Measurements from ENCODE around the gene HYDIN. TPM values are rescaled to one million over a fixed set of nuclear protein-coding genes. Genes with fewer than 3 reads are reported as not detected.
A peak's percentile ranks its signal among the peaks of the same experiment; 100 is the strongest.
"Not testable (repeated sequence)": the region's sequence is repeated elsewhere in the genome, so short reads cannot be mapped to it uniquely, and the experiment has no call there.

The HYDIN gene
- total RNA-seq, 1 donor from 2014 or later = not detected

- not testable (repeated sequence) for DNase-seq (ENCODE audit: extremely low read depth, low read depth, low spot score)
Observed at GRCh38 chr16:70882311-70882710, 348.2 kb downstream of the HYDIN start.

DNA sequence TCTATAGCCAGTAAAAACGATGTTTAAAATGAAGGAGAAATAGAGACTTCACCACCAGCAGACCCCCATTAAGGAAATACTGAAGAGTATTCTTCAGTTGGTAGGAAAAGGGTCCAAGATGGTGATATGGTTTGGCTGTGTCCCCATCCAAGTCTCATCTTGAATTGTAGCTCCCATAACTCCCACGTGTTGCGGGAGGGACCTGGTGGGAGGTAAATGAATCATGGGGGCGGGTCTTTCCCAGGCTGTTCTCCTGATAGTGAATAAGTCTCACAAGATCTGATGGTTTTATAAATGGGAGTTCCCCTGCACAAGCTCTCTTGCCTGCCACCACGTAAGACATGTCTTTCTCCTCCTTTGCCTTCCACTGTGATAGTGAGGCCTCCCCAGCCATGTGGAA lies 352.6 kb downstream of the HYDIN start:
- DNase-seq (ENCODE audit: extremely low read depth, low read depth, low spot score) = not testable (repeated sequence)

GRCh38 chr16:70876442-70876841 lies 354.1 kb downstream of the HYDIN start:
- not testable (repeated sequence) for DNase-seq (ENCODE audit: extremely low read depth, low read depth, low spot score)

- DNase-seq (ENCODE audit: extremely low read depth, low read depth, low spot score) = not testable (repeated sequence)
Observed at GRCh38 chr16:70864698-70865097, 365.8 kb downstream of the HYDIN start.

- DNase-seq (ENCODE audit: extremely low read depth, low read depth, low spot score) = not testable (repeated sequence)
Observed at GRCh38 chr16:70861996-70862395, 368.5 kb downstream of the HYDIN start.

GRCh38 chr16:70851299-70851698 lies 379.2 kb downstream of the HYDIN start:
- DNase-seq (ENCODE audit: extremely low read depth, low read depth, low spot score) = not testable (repeated sequence)

- not testable (repeated sequence) for DNase-seq (ENCODE audit: extremely low read depth, low read depth, low spot score)
Observed at GRCh38 chr16:70823498-70824118, 406.9 kb downstream of the HYDIN start.

- DNase-seq (ENCODE audit: extremely low read depth, low read depth, low spot score) = not testable (repeated sequence)
Observed at GRCh38 chr16:70822734-70823133, 407.8 kb downstream of the HYDIN start.

DNA sequence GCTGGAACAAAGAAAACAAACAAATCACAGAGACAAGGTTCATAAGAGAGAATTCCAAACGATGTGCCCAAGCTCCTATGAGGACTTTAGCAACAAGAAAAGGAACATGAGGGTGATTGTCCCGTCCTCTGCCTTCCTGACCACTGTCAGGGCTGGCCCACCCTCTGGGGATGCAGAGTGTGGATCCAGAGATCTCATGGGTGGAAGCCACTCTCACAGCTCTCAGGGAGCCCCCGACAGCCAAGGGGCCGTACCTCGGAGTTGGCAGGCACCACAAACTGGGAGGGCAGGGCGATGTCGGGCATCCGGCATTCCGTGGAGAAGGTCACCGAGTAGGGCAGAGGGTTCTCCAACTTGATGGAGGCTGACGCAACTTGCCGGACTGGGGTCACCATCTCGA lies 412.4 kb downstream of the HYDIN start:
- not testable (repeated sequence) for DNase-seq (ENCODE audit: extremely low read depth, low read depth, low spot score)

DNA sequence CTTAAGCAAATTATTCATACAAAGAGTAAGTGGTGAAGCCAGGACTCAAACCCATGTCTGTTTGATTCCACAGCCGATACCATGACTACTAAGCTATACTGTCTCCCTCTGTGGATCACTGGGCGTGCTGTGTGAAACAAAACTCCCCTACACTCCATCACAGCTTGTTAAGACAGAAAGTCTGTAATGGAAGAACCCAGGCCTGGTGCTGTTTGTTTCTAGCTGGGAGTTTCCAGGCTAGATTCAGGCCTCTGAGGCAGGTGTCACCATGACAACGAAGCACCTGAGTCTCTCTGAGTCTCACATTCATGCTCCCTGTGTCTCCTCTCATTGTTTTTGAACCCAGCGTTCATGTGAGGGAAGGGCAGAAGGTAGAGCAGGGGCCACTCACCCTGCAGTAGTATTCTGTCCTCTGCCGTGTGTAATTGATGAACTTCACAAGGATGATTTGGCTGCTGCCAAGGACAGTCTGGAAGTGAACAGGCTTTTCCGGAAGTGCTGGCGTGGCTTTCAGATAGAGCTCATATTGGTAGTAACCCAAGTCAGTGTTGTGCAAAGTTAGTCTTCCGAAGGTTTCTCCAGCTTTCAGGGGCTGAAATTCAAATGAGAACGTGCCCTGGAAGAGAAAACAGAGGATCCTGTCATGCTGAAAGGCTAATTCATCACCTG lies 421.0 kb downstream of the HYDIN start:
- no peak for DNase-seq (ENCODE audit: extremely low read depth, low read depth, low spot score)

GRCh38 chr16:70808371-70808770 lies 422.2 kb downstream of the HYDIN start:
- DNase-seq (ENCODE audit: extremely low read depth, low read depth, low spot score) = no peak

- peak; percentile 31 for DNase-seq (ENCODE audit: extremely low read depth, low read depth, low spot score)
Observed at GRCh38 chr16:70805787-70806186, 424.7 kb downstream of the HYDIN start.

GRCh38 chr16:70805380-70805779 lies 425.1 kb downstream of the HYDIN start:
- DNase-seq (ENCODE audit: extremely low read depth, low read depth, low spot score) = no peak

GRCh38 chr16:70804734-70805169 lies 425.8 kb downstream of the HYDIN start:
- no peak for DNase-seq (ENCODE audit: extremely low read depth, low read depth, low spot score)

- DNase-seq (ENCODE audit: extremely low read depth, low read depth, low spot score) = peak; percentile 56
Observed at GRCh38 chr16:70804153-70804733, 426.3 kb downstream of the HYDIN start.

- no peak for DNase-seq (ENCODE audit: extremely low read depth, low read depth, low spot score)
Observed at GRCh38 chr16:70803319-70803718, 427.2 kb downstream of the HYDIN start.

DNA sequence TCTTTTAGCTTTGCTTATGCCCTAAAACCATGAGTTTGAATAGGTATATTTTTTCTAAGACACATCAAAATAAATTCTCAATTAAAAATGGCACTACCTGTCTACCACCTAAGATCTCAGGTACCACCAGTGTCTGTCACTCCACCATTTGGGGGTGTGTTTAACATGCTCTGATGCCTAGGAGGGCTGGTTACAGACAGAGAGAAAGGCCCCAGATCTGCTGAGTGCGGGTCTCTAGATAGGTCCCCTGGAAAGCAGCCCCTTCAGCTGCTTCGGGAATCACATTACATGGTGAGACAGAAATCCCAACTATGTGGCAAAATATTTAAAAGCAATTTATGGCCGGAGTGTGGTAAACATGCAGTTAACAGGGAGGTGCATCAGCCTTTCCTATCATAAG lies 428.9 kb downstream of the HYDIN start:
- DNase-seq (ENCODE audit: extremely low read depth, low read depth, low spot score) = no peak

GRCh38 chr16:70800781-70801480 lies 429.6 kb downstream of the HYDIN start, which contains the start of gene VAC14:
TSS of gene VAC14 (minus strand) at chr16:70801158. CDS start at chr16:70800900, 258 bp downstream.
- peak; percentile 29 for DNase-seq (ENCODE audit: extremely low read depth, low read depth, low spot score)

DNA sequence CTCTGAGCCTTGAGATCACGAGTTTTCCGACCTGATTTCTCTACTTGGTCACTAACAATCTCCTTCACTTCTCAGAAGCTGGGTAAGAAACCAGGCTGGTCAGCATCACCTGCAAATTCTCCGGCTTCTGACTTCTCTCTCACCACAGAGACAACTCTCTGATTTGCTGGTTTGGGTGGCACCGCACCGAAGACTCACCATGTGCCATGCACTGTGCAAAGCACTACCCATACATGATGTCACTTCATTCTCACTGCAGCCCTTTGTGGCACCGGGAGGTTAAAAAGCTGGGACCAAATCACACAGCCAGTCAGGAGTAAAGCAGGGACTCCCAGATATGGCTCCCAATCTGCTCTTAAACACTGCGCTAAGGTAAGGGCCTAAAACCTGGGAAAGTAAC lies 430.2 kb downstream of the HYDIN start:
- DNase-seq (ENCODE audit: extremely low read depth, low read depth, low spot score) = no peak

DNA sequence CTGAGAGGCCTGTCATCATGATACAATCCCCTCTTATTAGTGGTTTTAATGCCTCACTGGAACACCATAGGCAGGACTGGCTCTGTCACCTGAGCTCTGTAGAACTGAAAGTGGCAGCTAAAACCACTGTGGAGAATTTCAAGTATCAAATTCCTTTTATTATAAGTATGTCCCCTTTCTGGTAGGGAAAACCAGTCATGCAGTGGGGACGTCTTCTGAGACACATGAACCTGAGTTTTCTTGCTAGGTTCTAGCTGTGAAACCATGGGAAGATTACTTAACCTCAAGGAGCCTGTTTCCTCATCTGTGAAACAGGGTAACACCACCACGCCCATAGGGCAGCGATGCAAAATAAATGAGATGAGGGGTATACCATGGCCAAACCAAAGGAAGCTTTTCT lies 434.2 kb downstream of the HYDIN start:
- no peak for DNase-seq (ENCODE audit: extremely low read depth, low read depth, low spot score)

DNA sequence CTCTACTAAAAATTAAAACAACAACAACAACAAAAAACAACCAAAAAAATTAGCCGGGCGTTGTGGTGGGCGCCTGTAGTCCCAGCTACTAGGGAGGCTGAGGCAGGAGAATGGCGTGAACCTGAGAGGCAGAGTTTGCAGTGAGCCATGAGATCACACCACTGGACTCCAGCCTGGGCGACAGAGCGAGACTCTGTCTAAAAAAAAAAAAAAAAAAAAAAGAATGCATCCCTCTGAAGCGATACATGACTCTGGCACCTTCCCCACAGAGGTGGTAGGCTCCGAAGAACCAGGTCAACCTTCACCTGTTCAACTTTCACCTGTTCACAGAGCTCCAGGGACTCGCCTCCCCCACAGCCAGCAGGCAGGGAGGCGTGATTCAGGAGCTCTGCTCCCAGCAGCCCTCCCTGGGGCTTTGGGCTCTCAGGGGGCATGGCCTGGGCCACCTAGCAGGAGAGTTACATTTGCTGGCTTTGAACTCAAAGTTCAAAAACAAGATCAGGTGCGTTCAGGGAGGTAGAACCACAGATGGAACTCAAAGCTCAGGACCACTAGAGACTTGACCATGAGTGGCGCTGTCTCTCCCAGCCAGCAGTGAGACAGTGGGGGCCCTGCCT lies 435.1 kb downstream of the HYDIN start:
- DNase-seq (ENCODE audit: extremely low read depth, low read depth, low spot score) = no peak

Data from glomerular endothelial cell (primary cell).